ENCODE results near the gene MDM1.

- TF ChIP-seq GATA1 (IDR thresholded peaks at IDR 0.05; ENCODE audit: low read depth, low read length) (no peak), POLR2A (IDR thresholded peaks at IDR 0.05; ENCODE audit: low read length) (no peak)
Observed at GRCh38 chr12:68272732-68273131, 59.4 kb downstream of the MDM1 start.
